A673 (cell line): Measurements from ENCODE around the gene MRGPRD.

ENCODE experiments used
- CTCF ChIP-seq: fragments of 300-800, 200-600 bp; sonication (generic); conservative IDR thresholded peaks from 2 replicates; pipeline ENCODE4 v1.5.1; 2017; ENCODE audit warnings: low read depth, mild to moderate bottlenecking, antibody characterized with exemption, low read length, moderate library complexity, mixed read lengths
- EZH2 ChIP-seq: fragments of 200-600 bp; sonication (generic); IDR thresholded peaks from 2 replicates; pipeline ENCODE4 v1.6.1; 2017; ENCODE audit warnings: borderline replicate concordance, low read depth, mild to moderate bottlenecking, mixed read lengths, antibody characterized with exemption, low read length; ENCODE audit not compliant: poor library complexity, severe bottlenecking

- TF ChIP-seq CTCF = no peak
- TF ChIP-seq EZH2 = no peak
Measured at GRCh38 chr11:68976563-68976962, 4.2 kb downstream of the MRGPRD start.
